GM23338 (cell line): Measurements from ENCODE around the gene PTX3. TPM values are rescaled to one million over a fixed set of nuclear protein-coding genes. Genes with fewer than 3 reads are reported as not detected.

ENCODE experiments used
- EZH2phosphoT487 ChIP-seq: fragments of 200-600 bp; sonication (generic); IDR thresholded peaks from one replicate; pipeline ENCODE4 v1.8.1; 2018; ENCODE audit warnings: antibody characterized with exemption; ENCODE audit not compliant: unreplicated experiment
- ZNF331 ChIP-seq: fragments of 250-450 bp; sonication (Bioruptor Pico); IDR thresholded peaks from 2 replicates; pipeline ENCODE4 v1.5.0; 2020; ENCODE audit warnings: low read depth, mild to moderate bottlenecking, moderate library complexity
- polyA plus RNA-seq: library from polyadenylated mRNA; unstranded; fragments of >200 nt; fragmentation: Nextera tagmentation; extraction: Ambion mirVana; gene quantifications from 2 replicates; pipeline ENCODE4 v1.2.1, GENCODE V29; 2016
- total RNA-seq: library from RNA; depleted of rRNA; stranded (reverse); fragments of >200 nt; shearing (Covaris generic); gene quantifications from 2 replicates; pipeline ENCODE4 v1.2.3, GENCODE V29; 2014; rRNA removed
- TF ChIP-seq, protein P1 (sequence below): fragments of 250-450 bp; sonication (Bioruptor Pico); IDR thresholded peaks from 2 replicates; pipeline ENCODE4 v1.5.0; 2020; ENCODE audit warnings: mild to moderate bottlenecking, moderate library complexity

The PTX3 gene
- total and polyA plus RNA-seq, 2 experiments from 2014 or later, result 1.2 to 2.4 TPM

DNA sequence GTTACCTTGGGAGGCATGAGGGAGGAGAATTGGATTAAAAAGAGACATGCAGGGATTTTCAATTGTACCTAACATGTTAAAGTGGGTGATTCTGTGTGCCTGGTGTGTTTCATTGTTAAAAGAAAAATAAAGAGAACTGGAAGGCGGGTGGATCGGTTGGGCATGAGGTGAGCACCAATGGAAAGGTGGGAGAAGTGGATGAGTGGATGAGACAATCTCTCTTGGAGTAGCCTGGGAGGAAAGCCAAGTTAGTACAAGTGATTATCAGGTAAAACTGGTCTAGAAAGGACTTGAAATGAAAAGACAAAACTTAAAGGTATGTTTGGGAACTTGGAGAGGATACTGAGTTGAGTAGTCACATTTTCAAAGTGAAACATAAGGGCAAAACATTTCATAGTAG lies 54.5 kb downstream of the PTX3 start (continued):
- TF ChIP-seq, protein P1, sequence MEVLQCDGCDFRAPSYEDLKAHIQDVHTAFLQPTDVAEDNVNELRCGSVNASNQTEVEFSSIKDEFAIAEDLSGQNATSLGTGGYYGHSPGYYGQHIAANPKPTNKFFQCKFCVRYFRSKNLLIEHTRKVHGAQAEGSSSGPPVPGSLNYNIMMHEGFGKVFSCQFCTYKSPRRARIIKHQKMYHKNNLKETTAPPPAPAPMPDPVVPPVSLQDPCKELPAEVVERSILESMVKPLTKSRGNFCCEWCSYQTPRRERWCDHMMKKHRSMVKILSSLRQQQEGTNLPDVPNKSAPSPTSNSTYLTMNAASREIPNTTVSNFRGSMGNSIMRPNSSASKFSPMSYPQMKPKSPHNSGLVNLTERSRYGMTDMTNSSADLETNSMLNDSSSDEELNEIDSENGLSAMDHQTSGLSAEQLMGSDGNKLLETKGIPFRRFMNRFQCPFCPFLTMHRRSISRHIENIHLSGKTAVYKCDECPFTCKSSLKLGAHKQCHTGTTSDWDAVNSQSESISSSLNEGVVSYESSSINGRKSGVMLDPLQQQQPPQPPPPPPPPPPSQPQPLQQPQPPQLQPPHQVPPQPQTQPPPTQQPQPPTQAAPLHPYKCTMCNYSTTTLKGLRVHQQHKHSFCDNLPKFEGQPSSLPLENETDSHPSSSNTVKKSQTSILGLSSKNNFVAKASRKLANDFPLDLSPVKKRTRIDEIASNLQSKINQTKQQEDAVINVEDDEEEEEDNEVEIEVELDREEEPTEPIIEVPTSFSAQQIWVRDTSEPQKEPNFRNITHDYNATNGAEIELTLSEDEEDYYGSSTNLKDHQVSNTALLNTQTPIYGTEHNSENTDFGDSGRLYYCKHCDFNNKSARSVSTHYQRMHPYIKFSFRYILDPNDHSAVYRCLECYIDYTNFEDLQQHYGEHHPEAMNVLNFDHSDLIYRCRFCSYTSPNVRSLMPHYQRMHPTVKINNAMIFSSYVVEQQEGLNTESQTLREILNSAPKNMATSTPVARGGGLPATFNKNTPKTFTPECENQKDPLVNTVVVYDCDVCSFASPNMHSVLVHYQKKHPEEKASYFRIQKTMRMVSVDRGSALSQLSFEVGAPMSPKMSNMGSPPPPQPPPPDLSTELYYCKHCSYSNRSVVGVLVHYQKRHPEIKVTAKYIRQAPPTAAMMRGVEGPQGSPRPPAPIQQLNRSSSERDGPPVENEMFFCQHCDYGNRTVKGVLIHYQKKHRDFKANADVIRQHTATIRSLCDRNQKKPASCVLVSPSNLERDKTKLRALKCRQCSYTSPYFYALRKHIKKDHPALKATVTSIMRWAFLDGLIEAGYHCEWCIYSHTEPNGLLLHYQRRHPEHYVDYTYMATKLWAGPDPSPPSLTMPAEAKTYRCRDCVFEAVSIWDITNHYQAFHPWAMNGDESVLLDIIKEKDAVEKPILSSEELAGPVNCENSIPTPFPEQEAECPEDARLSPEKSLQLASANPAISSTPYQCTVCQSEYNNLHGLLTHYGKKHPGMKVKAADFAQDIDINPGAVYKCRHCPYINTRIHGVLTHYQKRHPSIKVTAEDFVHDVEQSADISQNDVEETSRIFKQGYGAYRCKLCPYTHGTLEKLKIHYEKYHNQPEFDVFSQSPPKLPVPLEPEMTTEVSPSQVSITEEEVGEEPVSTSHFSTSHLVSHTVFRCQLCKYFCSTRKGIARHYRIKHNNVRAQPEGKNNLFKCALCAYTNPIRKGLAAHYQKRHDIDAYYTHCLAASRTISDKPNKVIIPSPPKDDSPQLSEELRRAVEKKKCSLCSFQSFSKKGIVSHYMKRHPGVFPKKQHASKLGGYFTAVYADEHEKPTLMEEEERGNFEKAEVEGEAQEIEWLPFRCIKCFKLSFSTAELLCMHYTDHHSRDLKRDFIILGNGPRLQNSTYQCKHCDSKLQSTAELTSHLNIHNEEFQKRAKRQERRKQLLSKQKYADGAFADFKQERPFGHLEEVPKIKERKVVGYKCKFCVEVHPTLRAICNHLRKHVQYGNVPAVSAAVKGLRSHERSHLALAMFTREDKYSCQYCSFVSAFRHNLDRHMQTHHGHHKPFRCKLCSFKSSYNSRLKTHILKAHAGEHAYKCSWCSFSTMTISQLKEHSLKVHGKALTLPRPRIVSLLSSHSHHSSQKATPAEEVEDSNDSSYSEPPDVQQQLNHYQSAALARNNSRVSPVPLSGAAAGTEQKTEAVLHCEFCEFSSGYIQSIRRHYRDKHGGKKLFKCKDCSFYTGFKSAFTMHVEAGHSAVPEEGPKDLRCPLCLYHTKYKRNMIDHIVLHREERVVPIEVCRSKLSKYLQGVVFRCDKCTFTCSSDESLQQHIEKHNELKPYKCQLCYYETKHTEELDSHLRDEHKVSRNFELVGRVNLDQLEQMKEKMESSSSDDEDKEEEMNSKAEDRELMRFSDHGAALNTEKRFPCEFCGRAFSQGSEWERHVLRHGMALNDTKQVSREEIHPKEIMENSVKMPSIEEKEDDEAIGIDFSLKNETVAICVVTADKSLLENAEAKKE (CRISPR knock-in tag), result no peak
- no peak for TF ChIP-seq ZNF331
- TF ChIP-seq EZH2phosphoT487, result no peak

Other genes starting within 250 kb of the PTX3 start
- gene VEPH1, start 66.6 kb downstream of the PTX3 start, total RNA-seq, result 31.8 and 33.8 TPM in 2 replicates
- 9.6 and 15.4 TPM in 2 replicates for gene VEPH1, start 66.6 kb downstream of the PTX3 start, polyA plus RNA-seq